Astrocyte (in vitro differentiated cells and primary cell): ENCODE measurements around the gene TRAPPC3. TPM values are rescaled to one million over a fixed set of nuclear protein-coding genes. Genes with fewer than 3 reads are reported as not detected.

Experiments used
- DNase-seq: peaks from one replicate; pipeline ENCODE4 v3.0.0-alpha.2; 2010; ENCODE audit warnings: low read depth
- FAIRE-seq: peaks from 2 replicates; lab custom pipeline; 2011; peaks lifted over from hg19 to GRCh38; lab: Jason Lieb, UNC
- H2AFZ ChIP-seq: 2 replicates; pipeline ENCODE4 v1.6.0; 2012; ENCODE audit warnings: low read depth, low read length, inconsistent platforms
- H3K27ac ChIP-seq: 2 replicates; pipeline ENCODE4 v1.5.1; 2011; ENCODE audit warnings: low read depth, low read length, inconsistent platforms
- H3K27me3 ChIP-seq: 2 replicates; pipeline ENCODE4 v1.6.0; 2011; ENCODE audit warnings: low read length, inconsistent platforms; ENCODE audit not compliant: insufficient read depth
- H3K36me3 ChIP-seq: 2 replicates; pipeline ENCODE4 v1.5.1; 2011; ENCODE audit warnings: low read length, inconsistent platforms; ENCODE audit not compliant: insufficient read depth
- H3K4me1 ChIP-seq: 2 replicates; pipeline ENCODE4 v1.5.1; 2011; ENCODE audit warnings: low read length, inconsistent platforms; ENCODE audit not compliant: insufficient read depth
- H3K4me2 ChIP-seq: 2 replicates; pipeline ENCODE4 v1.6.0; 2012; ENCODE audit warnings: low read length, inconsistent platforms
- H3K4me3 ChIP-seq: 2 replicates; pipeline ENCODE4 v1.5.1; 2011; ENCODE audit warnings: low read depth, mild to moderate bottlenecking, low read length, inconsistent platforms; ENCODE audit not compliant: insufficient read depth
- H3K79me2 ChIP-seq: 2 replicates; pipeline ENCODE4 v1.6.0; 2012; ENCODE audit warnings: mild to moderate bottlenecking, low read length, inconsistent platforms; ENCODE audit not compliant: insufficient read depth
- H3K9ac ChIP-seq: 2 replicates; pipeline ENCODE4 v1.6.0; 2012; ENCODE audit warnings: mild to moderate bottlenecking, low read length, inconsistent platforms
- H3K9me3 ChIP-seq: 2 replicates; pipeline ENCODE4 v1.5.1; 2012; ENCODE audit warnings: low read depth, mild to moderate bottlenecking, low read length, inconsistent platforms; ENCODE audit not compliant: insufficient read depth
- H4K20me1 ChIP-seq: 2 replicates; pipeline ENCODE4 v1.6.0; 2012; ENCODE audit warnings: low read length, inconsistent platforms; ENCODE audit not compliant: insufficient read depth
- H3K27ac Mint-ChIP-seq: one replicate; pipeline ENCODE4 v1.8.0; 2021; ENCODE audit warnings: mild to moderate bottlenecking, mixed read lengths; ENCODE audit not compliant: unreplicated experiment
- H3K27me3 Mint-ChIP-seq: one replicate; pipeline ENCODE4 v1.8.0; 2021; ENCODE audit warnings: low read depth, mixed read lengths; ENCODE audit not compliant: unreplicated experiment
- H3K36me3 Mint-ChIP-seq: one replicate; pipeline ENCODE4 v1.8.0; 2021; ENCODE audit warnings: low read depth, mixed read lengths; ENCODE audit not compliant: unreplicated experiment
- H3K4me1 Mint-ChIP-seq: one replicate; pipeline ENCODE4 v1.8.0; 2021; ENCODE audit warnings: low read depth, mixed read lengths; ENCODE audit not compliant: unreplicated experiment
- H3K4me3 Mint-ChIP-seq: one replicate; pipeline ENCODE4 v1.8.0; 2021; ENCODE audit warnings: mild to moderate bottlenecking, moderate library complexity, mixed read lengths; ENCODE audit not compliant: unreplicated experiment
- H3K9me3 Mint-ChIP-seq: one replicate; pipeline ENCODE4 v1.8.0; 2021; ENCODE audit warnings: mild to moderate bottlenecking, mixed read lengths; ENCODE audit not compliant: unreplicated experiment
- CTCF ChIP-seq: IDR thresholded peaks from 2 replicates; pipeline ENCODE4 v1.5.1; 2011; ENCODE audit warnings: low read depth, mild to moderate bottlenecking, inconsistent platforms, low read length, moderate library complexity; ENCODE audit not compliant: insufficient read depth
- EZH2 ChIP-seq: IDR thresholded peaks from 2 replicates; pipeline ENCODE4 v1.6.1; 2012; ENCODE audit warnings: mild to moderate bottlenecking, low read length, inconsistent platforms; ENCODE audit not compliant: insufficient read depth
- total RNA-seq: library from RNA; stranded (reverse); gene quantifications from 2 replicates; pipeline ENCODE4 v1.2.1, GENCODE V29; 2021

TRAPPC3 gene
- total RNA-seq, 1 donor from 2014 or later, result 87.1 TPM

- no peak overlapping the region for H3K4me3 Mint-ChIP-seq
- no peaks in the 10 kb centered on the region for H3K9me3 Mint-ChIP-seq
Observed at GRCh38 chr1:36135330-36135667, 14.0 kb downstream of the TRAPPC3 start.

GRCh38 chr1:36134505-36135329 is 14.6 kb downstream of the TRAPPC3 start:
- H3K4me2 ChIP-seq, result no peak overlapping the region

More at GRCh38 chr1:36135330-36135667, 14.0 kb downstream of the TRAPPC3 start:
- Mint-ChIP-seq H3K4me1 (peaks cover 29% of the 10 kb centered on the region), H3K36me3 (peaks cover 17% of the 10 kb centered on the region), H3K27ac (peak overlapping the region; percentile 67), H3K27me3 (no peaks in the 10 kb centered on the region)
- Histone ChIP-seq H3K4me1 (peaks cover 47% of the 10 kb centered on the region), H3K36me3 (peaks cover 22% of the 10 kb centered on the region), H3K27ac (peak overlapping the region; percentile 60), H3K4me2 (no peak overlapping the region), H2AFZ (no peak overlapping the region), H3K27me3 (no peaks in the 10 kb centered on the region), H3K9me3 (no peaks in the 10 kb centered on the region), H3K9ac (peak overlapping the region; percentile 9), H3K79me2 (peaks cover 20% of the 10 kb centered on the region), H3K4me3 (no peak overlapping the region), H4K20me1 (peaks cover 5% of the 10 kb centered on the region)
- FAIRE-seq (no peak), DNase-seq (no peak)
- TF ChIP-seq EZH2, result no peak
- no peak for TF ChIP-seq CTCF

More at GRCh38 chr1:36134505-36135329, 14.6 kb downstream of the TRAPPC3 start:
- H3K4me3 Mint-ChIP-seq, result no peak overlapping the region
- H3K27me3 Mint-ChIP-seq, result no peaks in the 10 kb centered on the region
- H3K27ac Mint-ChIP-seq, result peak overlapping the region; percentile 67
- H3K79me2 ChIP-seq, result peaks cover 14% of the 10 kb centered on the region
- H3K27me3 ChIP-seq, result no peaks in the 10 kb centered on the region
- H3K27ac ChIP-seq, result peak overlapping the region; percentile 60
- FAIRE-seq, result peak; percentile 29
- H3K9ac ChIP-seq, result peak overlapping the region; percentile 9
- no peaks in the 10 kb centered on the region for H3K9me3 ChIP-seq
- H3K36me3 Mint-ChIP-seq, result peaks cover 15% of the 10 kb centered on the region
- H3K4me1 Mint-ChIP-seq, result peaks cover 30% of the 10 kb centered on the region
- H3K4me1 ChIP-seq, result peaks cover 44% of the 10 kb centered on the region
- peak; percentile 88 for TF ChIP-seq CTCF
- no peak for TF ChIP-seq EZH2
- H3K36me3 ChIP-seq, result peaks cover 20% of the 10 kb centered on the region
- H3K9me3 Mint-ChIP-seq, result no peaks in the 10 kb centered on the region
- no peaks in the 10 kb centered on the region for H4K20me1 ChIP-seq
- H3K4me3 ChIP-seq, result no peak overlapping the region
- peak; percentile 47 for DNase-seq
- no peak overlapping the region for H2AFZ ChIP-seq
